Measurements from ENCODE around the gene ZNF598. TPM values are rescaled to one million over a fixed set of nuclear protein-coding genes. Genes with fewer than 3 reads are reported as not detected.
"Not testable (repeated sequence)": the region's sequence is repeated elsewhere in the genome, so short reads cannot be mapped to it uniquely, and the experiment has no call there.

The ZNF598 gene
- total RNA-seq, 1 donor from 2014 or later: 14.5 TPM

GRCh38 chr16:1958715-1959268 is 50.8 kb downstream of the ZNF598 start:
- intact Hi-C loops (cut with micrococcal nuclease): no loop called here
- no peaks in the 10 kb centered on the region for H3K9me3 ChIP-seq (replicated peaks)
- no peak for TF ChIP-seq CTCF (IDR thresholded peaks at IDR 0.05; ENCODE audit: borderline replicate concordance)
- no peak for DNase-seq
- H3K4me1 ChIP-seq: peaks cover 45% of the 10 kb centered on the region
- no peaks in the 10 kb centered on the region for H3K27me3 ChIP-seq (ENCODE audit: low read depth)
- peak overlapping the region; percentile 97 for H3K4me3 ChIP-seq
- H3K36me3 ChIP-seq: peaks cover 28% of the 10 kb centered on the region
- peak overlapping the region; percentile 97 for H3K27ac ChIP-seq (replicated peaks)

GRCh38 chr16:1958143-1958491 is 51.5 kb downstream of the ZNF598 start:
- H3K27me3 ChIP-seq (ENCODE audit: low read depth); DNase-seq; H3K4me3 ChIP-seq; intact Hi-C loops (cut with micrococcal nuclease); H3K9me3 ChIP-seq (replicated peaks); H3K27ac ChIP-seq (replicated peaks): not testable (repeated sequence)
- H3K36me3 ChIP-seq: peaks cover 21% of the 10 kb centered on the region
- H3K4me1 ChIP-seq: peaks cover 38% of the 10 kb centered on the region

GRCh38 chr16:1957434-1958142 is 52.0 kb downstream of the ZNF598 start:
- DNase-seq; H3K27me3 ChIP-seq (ENCODE audit: low read depth); H3K27ac ChIP-seq (replicated peaks); H3K4me3 ChIP-seq; intact Hi-C loops (cut with micrococcal nuclease); H3K9me3 ChIP-seq (replicated peaks): not testable (repeated sequence)
- H3K4me1 ChIP-seq: peaks cover 33% of the 10 kb centered on the region
- peaks cover 16% of the 10 kb centered on the region for H3K36me3 ChIP-seq

- Histone ChIP-seq H3K27ac (replicated peaks) (peak overlapping the region; percentile 89), H3K27me3 (ENCODE audit: low read depth) (no peaks in the 10 kb centered on the region), H3K36me3 (no peaks in the 10 kb centered on the region), H3K4me1 (peaks cover 24% of the 10 kb centered on the region), H3K9me3 (replicated peaks) (no peaks in the 10 kb centered on the region), H3K4me3 (peak overlapping the region; percentile 64)
- no peak for TF ChIP-seq CTCF (IDR thresholded peaks at IDR 0.05; ENCODE audit: borderline replicate concordance)
- intact Hi-C loops (cut with micrococcal nuclease): no loop called here
- DNase-seq: no peak
Measured at GRCh38 chr16:1953734-1954133, 55.9 kb downstream of the ZNF598 start.

- Histone ChIP-seq H3K4me1 (peaks cover 35% of the 10 kb centered on the region), H3K4me3 (peak overlapping the region; percentile 64), H3K27ac (replicated peaks) (peak overlapping the region; percentile 89), H3K36me3 (peaks cover 3% of the 10 kb centered on the region), H3K9me3 (replicated peaks) (no peaks in the 10 kb centered on the region), H3K27me3 (ENCODE audit: low read depth) (no peaks in the 10 kb centered on the region)
- peak; percentile 64 for DNase-seq
- intact Hi-C loops (cut with micrococcal nuclease): no loop called here
- no peak for TF ChIP-seq CTCF (IDR thresholded peaks at IDR 0.05; ENCODE audit: borderline replicate concordance)
Measured at GRCh38 chr16:1950559-1950958, 59.1 kb downstream of the ZNF598 start.

- peak overlapping the region; percentile 89 for H3K27ac ChIP-seq (replicated peaks)
- H3K4me1 ChIP-seq: peaks cover 35% of the 10 kb centered on the region
- DNase-seq: no peak
- no peaks in the 10 kb centered on the region for H3K27me3 ChIP-seq (ENCODE audit: low read depth)
- H3K9me3 ChIP-seq (replicated peaks): no peaks in the 10 kb centered on the region
- peaks cover 3% of the 10 kb centered on the region for H3K36me3 ChIP-seq
- H3K4me3 ChIP-seq: peak overlapping the region; percentile 64
- intact Hi-C loops (cut with micrococcal nuclease): no loop called here
- no peak for TF ChIP-seq CTCF (IDR thresholded peaks at IDR 0.05; ENCODE audit: borderline replicate concordance)
Measured at GRCh38 chr16:1950047-1950446, 59.6 kb downstream of the ZNF598 start.

Measured in left ventricle myocardium inferior (tissue), 1 donor.